Measurements from ENCODE around the gene ARVCF. TPM values are rescaled to one million over a fixed set of nuclear protein-coding genes. Genes with fewer than 3 reads are reported as not detected.
A peak's percentile ranks its signal among the peaks of the same experiment; 100 is the strongest.

ARVCF gene
- total and polyA plus RNA-seq, 9 of the 15 experiments (the other 6 are each of a cell fraction or from before 2014, with no cell fraction given) = 0.03 to 97.4 (median 15.6) TPM

- TF ChIP-seq TFAP4 (CRISPR knock-in tag; IDR thresholded peaks at IDR 0.05; ENCODE audit: borderline replicate concordance) = peak; percentile 34; the same call in 1 of the 2 replicates
- peak in 1 of 2 experiments; percentile 56; a peak in 1 of 4 replicates for TF ChIP-seq FOXA3 (CRISPR knock-in tag; conservative IDR thresholded peaks at IDR 0.05 in 1 of 2, IDR thresholded peaks at IDR 0.05 in 1 of 2)
- TF ChIP-seq TAF9B (IDR thresholded peaks at IDR 0.05; ENCODE audit: partially characterized antibody) = no peak
- TF ChIP-seq SAFB2 (IDR thresholded peaks at IDR 0.05; ENCODE audit: borderline replicate concordance, low read depth, low read length, severe bottlenecking) = no peak
- 0 out of 2 replicates have a peak, but pooled peaks have one; percentile 23 for TF ChIP-seq CEBPG (CRISPR knock-in tag; IDR thresholded peaks at IDR 0.05)
- no peak for TF ChIP-seq CEBPG (tag; conservative IDR thresholded peaks at IDR 0.05 in 1 of 2, IDR thresholded peaks at IDR 0.05 in 1 of 2)
- TF ChIP-seq, protein P1, sequence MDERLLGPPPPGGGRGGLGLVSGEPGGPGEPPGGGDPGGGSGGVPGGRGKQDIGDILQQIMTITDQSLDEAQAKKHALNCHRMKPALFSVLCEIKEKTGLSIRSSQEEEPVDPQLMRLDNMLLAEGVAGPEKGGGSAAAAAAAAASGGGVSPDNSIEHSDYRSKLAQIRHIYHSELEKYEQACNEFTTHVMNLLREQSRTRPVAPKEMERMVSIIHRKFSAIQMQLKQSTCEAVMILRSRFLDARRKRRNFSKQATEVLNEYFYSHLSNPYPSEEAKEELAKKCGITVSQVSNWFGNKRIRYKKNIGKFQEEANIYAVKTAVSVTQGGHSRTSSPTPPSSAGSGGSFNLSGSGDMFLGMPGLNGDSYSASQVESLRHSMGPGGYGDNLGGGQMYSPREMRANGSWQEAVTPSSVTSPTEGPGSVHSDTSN (CRISPR knock-in tag; IDR thresholded peaks at IDR 0.05; ENCODE audit: low read depth) = peak; percentile 8; the same call in 1 of the 2 replicates
- TF ChIP-seq, protein P1 (tag; conservative IDR thresholded peaks at IDR 0.05; ENCODE audit: low read depth) = no peak
- TF ChIP-seq MBD2 (IDR thresholded peaks at IDR 0.05; ENCODE audit: borderline replicate concordance, low read depth) = no peak
- TF ChIP-seq ZNF263 (CRISPR knock-in tag; IDR thresholded peaks at IDR 0.05; ENCODE audit: borderline replicate concordance) = 0 out of 2 replicates have a peak, but pooled peaks have one; percentile 3
- TF ChIP-seq THAP12 (CRISPR knock-in tag; IDR thresholded peaks at IDR 0.05) = peak; percentile 54; the same call in 1 of the 2 replicates
- TF ChIP-seq KLF6 (CRISPR knock-in tag; IDR thresholded peaks at IDR 0.05; ENCODE audit: borderline replicate concordance) = no peak
- no peak for TF ChIP-seq SMAD4 (CRISPR knock-in tag; conservative IDR thresholded peaks at IDR 0.05)
- TF ChIP-seq, protein P2, sequence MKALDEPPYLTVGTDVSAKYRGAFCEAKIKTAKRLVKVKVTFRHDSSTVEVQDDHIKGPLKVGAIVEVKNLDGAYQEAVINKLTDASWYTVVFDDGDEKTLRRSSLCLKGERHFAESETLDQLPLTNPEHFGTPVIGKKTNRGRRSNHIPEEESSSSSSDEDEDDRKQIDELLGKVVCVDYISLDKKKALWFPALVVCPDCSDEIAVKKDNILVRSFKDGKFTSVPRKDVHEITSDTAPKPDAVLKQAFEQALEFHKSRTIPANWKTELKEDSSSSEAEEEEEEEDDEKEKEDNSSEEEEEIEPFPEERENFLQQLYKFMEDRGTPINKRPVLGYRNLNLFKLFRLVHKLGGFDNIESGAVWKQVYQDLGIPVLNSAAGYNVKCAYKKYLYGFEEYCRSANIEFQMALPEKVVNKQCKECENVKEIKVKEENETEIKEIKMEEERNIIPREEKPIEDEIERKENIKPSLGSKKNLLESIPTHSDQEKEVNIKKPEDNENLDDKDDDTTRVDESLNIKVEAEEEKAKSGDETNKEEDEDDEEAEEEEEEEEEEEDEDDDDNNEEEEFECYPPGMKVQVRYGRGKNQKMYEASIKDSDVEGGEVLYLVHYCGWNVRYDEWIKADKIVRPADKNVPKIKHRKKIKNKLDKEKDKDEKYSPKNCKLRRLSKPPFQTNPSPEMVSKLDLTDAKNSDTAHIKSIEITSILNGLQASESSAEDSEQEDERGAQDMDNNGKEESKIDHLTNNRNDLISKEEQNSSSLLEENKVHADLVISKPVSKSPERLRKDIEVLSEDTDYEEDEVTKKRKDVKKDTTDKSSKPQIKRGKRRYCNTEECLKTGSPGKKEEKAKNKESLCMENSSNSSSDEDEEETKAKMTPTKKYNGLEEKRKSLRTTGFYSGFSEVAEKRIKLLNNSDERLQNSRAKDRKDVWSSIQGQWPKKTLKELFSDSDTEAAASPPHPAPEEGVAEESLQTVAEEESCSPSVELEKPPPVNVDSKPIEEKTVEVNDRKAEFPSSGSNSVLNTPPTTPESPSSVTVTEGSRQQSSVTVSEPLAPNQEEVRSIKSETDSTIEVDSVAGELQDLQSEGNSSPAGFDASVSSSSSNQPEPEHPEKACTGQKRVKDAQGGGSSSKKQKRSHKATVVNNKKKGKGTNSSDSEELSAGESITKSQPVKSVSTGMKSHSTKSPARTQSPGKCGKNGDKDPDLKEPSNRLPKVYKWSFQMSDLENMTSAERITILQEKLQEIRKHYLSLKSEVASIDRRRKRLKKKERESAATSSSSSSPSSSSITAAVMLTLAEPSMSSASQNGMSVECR (CRISPR knock-in tag; IDR thresholded peaks at IDR 0.05) = 0 out of 2 replicates have a peak, but pooled peaks have one; percentile 41
These were observed 26.7 kb upstream of the ARVCF start (continued) for GRCh38 chr22:20043057-20043996.

Data from K562 (cell line).